Stimulated activated CD8-positive, alpha-beta memory T cell treated with anti-CD3 and anti-CD28 coated beads, Interleukin-2, amount 100 ng/mL, for 1 hour (primary cell): Measurements from ENCODE around the gene PIK3C2B.

Source experiments
- DNase-seq, 2 donors: peaks; one replicate each; pipeline ENCODE4 v3.0.0-alpha.2; 2020; ENCODE audit warnings: low read depth in 2 of 2

Gene PIK3C2B

GRCh38 chr1:204478172-204478899 is 16.3 kb downstream of the PIK3C2B start:
- DNase-seq, result no peak

GRCh38 chr1:204477036-204477740 is 17.4 kb downstream of the PIK3C2B start:
- DNase-seq, result no peak

GRCh38 chr1:204476563-204476962 is 18.0 kb downstream of the PIK3C2B start:
- DNase-seq, result no peak

GRCh38 chr1:204475656-204476432 is 18.8 kb downstream of the PIK3C2B start:
- no peak for DNase-seq

- DNase-seq, result no peak
Measured at GRCh38 chr1:204473400-204473965, 21.1 kb downstream of the PIK3C2B start.

GRCh38 chr1:204472660-204473059 is 21.9 kb downstream of the PIK3C2B start:
- DNase-seq, result no peak

GRCh38 chr1:204471687-204472086 is 22.9 kb downstream of the PIK3C2B start:
- no peak for DNase-seq

- DNase-seq, result no peak
Measured at GRCh38 chr1:204469304-204469703, 25.3 kb downstream of the PIK3C2B start.

- DNase-seq, result no peak
Measured at GRCh38 chr1:204468766-204469302, 25.8 kb downstream of the PIK3C2B start.

- no peak for DNase-seq
Measured at GRCh38 chr1:204468206-204468605, 26.4 kb downstream of the PIK3C2B start.

- DNase-seq, result no peak
Measured at GRCh38 chr1:204466416-204467405, 27.9 kb downstream of the PIK3C2B start.

- no peak for DNase-seq
Measured at GRCh38 chr1:204465546-204466415, 28.8 kb downstream of the PIK3C2B start.

GRCh38 chr1:204464701-204465100 is 29.9 kb downstream of the PIK3C2B start:
- DNase-seq, result no peak

GRCh38 chr1:204464187-204464631 is 30.4 kb downstream of the PIK3C2B start:
- no peak for DNase-seq

GRCh38 chr1:204463125-204464060 is 31.2 kb downstream of the PIK3C2B start:
- no peak for DNase-seq

GRCh38 chr1:204462229-204462561 is 32.4 kb downstream of the PIK3C2B start:
- no peak for DNase-seq

- no peak for DNase-seq
Measured at GRCh38 chr1:204461331-204462228, 33.0 kb downstream of the PIK3C2B start.

- DNase-seq, result no peak
Measured at GRCh38 chr1:204460346-204460745, 34.3 kb downstream of the PIK3C2B start.
